Activated naive CD4-positive, alpha-beta T cell treated with anti-CD3 and anti-CD28 coated beads, Interleukin-2, amount 50 U/mL, for 72 hours (primary cell): Measurements from ENCODE around the gene PRSS3. TPM values are rescaled to one million over a fixed set of nuclear protein-coding genes. Genes with fewer than 3 reads are reported as not detected.
"Not testable (repeated sequence)": the region's sequence is repeated elsewhere in the genome, so short reads cannot be mapped to it uniquely, and the experiment has no call there.

Source experiments
- ATAC-seq, 2 donors: fragments of 150-1000 bp; cut with Tn5 transposase; 2 replicates each; pipeline ENCODE4 v1.10.0; 2021; ENCODE audit warnings: mild to moderate bottlenecking in 2 of 2, moderate library complexity in 2 of 2
- DNase-seq, 2 donors: peaks; one replicate each; pipeline ENCODE4 v3.0.0; 2021 to 2022; ENCODE audit warnings: low spot score in 2 of 2
- H3K27ac Mint-ChIP-seq, 2 donors: one replicate each; pipeline ENCODE4 v1.8.0; 2022; ENCODE audit warnings: mild to moderate bottlenecking in 2 of 2, mixed read lengths in 2 of 2
- H3K36me3 Mint-ChIP-seq, 2 donors: one replicate each; pipeline ENCODE4 v1.8.0; 2022; ENCODE audit warnings: mixed read lengths in 2 of 2
- H3K9me3 Mint-ChIP-seq, 2 donors: one replicate each; pipeline ENCODE4 v1.8.0; 2022; ENCODE audit warnings: mixed read lengths in 2 of 2
- total RNA-seq, 2 donors: library from RNA; stranded (reverse); gene quantifications; one replicate each; pipeline ENCODE4 v1.2.3, GENCODE V29; 2022

Gene PRSS3
- total RNA-seq, 2 donors from 2014 or later: not detected

GRCh38 chr9:33829641-33830230, 34.4 kb downstream of the PRSS3 start:
- ATAC-seq, H3K27ac Mint-ChIP-seq, H3K36me3 Mint-ChIP-seq, H3K9me3 Mint-ChIP-seq, DNase-seq: not testable (repeated sequence)

- H3K27ac Mint-ChIP-seq: peak overlapping the region; percentile 82 to 87
- no peaks in the 10 kb centered on the region for H3K9me3 Mint-ChIP-seq
- peak; percentile 4 to 26 for ATAC-seq
- no peak for DNase-seq
- peaks cover 0 to 4% of the 10 kb centered on the region in 2 donors for H3K36me3 Mint-ChIP-seq
Measured at GRCh38 chr9:33835625-33836260, 40.4 kb downstream of the PRSS3 start.

- peak in 1 of 2 donors; percentile 16 for DNase-seq
- ATAC-seq: peak; percentile 97 to 98
- H3K36me3 Mint-ChIP-seq, H3K9me3 Mint-ChIP-seq: not testable (repeated sequence)
- H3K27ac Mint-ChIP-seq: peak overlapping the region; percentile 55 to 63
Measured at GRCh38 chr9:33836261-33836660, 40.9 kb downstream of the PRSS3 start.

GRCh38 chr9:33837138-33837537, 41.8 kb downstream of the PRSS3 start:
- H3K27ac Mint-ChIP-seq: peak overlapping the region in 1 of 2 donors; percentile 55
- ATAC-seq (no peak), DNase-seq (no peak)
- peaks cover 0 to 4% of the 10 kb centered on the region in 2 donors for H3K36me3 Mint-ChIP-seq
- H3K9me3 Mint-ChIP-seq: no peaks in the 10 kb centered on the region

GRCh38 chr9:33840381-33840780, 45.0 kb downstream of the PRSS3 start:
- no peak for DNase-seq
- peak overlapping the region in 1 of 2 donors; percentile 13 for H3K27ac Mint-ChIP-seq
- H3K9me3 Mint-ChIP-seq: no peaks in the 10 kb centered on the region
- peaks cover 0 to 4% of the 10 kb centered on the region in 2 donors for H3K36me3 Mint-ChIP-seq
- ATAC-seq: no peak

GRCh38 chr9:33843312-33843961, 48.1 kb downstream of the PRSS3 start:
- H3K36me3 Mint-ChIP-seq: peaks cover 0 to 2% of the 10 kb centered on the region in 2 donors
- DNase-seq: no peak
- no peak overlapping the region for H3K27ac Mint-ChIP-seq
- no peaks in the 10 kb centered on the region for H3K9me3 Mint-ChIP-seq
- ATAC-seq: no peak

- DNase-seq (no peak), ATAC-seq (no peak)
- Mint-ChIP-seq H3K9me3 (no peaks in the 10 kb centered on the region), H3K36me3 (no peaks in the 10 kb centered on the region), H3K27ac (no peak overlapping the region)
Measured at GRCh38 chr9:33846231-33846630, 50.9 kb downstream of the PRSS3 start.

GRCh38 chr9:33847894-33848205, 52.5 kb downstream of the PRSS3 start:
- DNase-seq, H3K9me3 Mint-ChIP-seq, H3K27ac Mint-ChIP-seq, ATAC-seq, H3K36me3 Mint-ChIP-seq: not testable (repeated sequence)

Other genes with a start within 250 kb of the PRSS3 start
- gene UBE2R2, start 21.6 kb downstream of the PRSS3 start, total RNA-seq: 10 to 100 TPM; 44.4 to 50.1 TPM